Mucosa of descending colon (tissue), 3 donors: ENCODE data around the gene SAP130. TPM values are rescaled to one million over a fixed set of nuclear protein-coding genes. Genes with fewer than 3 reads are reported as not detected.

Experiments
- ATAC-seq: fragments of 200-7000 bp; cut with Tn5 transposase; one replicate; pipeline ENCODE4 v1.9.1; 2020; ENCODE audit warnings: mild to moderate bottlenecking, moderate library complexity
- DNase-seq, 3 donors: peaks; one replicate each; pipeline ENCODE4 v3.0.0-alpha.2; 2020
- H3K36me3 ChIP-seq: fragments of 200-600 bp; one replicate; pipeline ENCODE4 v1.8.0; 2021; ENCODE audit warnings: low read depth, mild to moderate bottlenecking
- H3K4me1 ChIP-seq: fragments of 200-600 bp; one replicate; pipeline ENCODE4 v1.8.0; 2021; ENCODE audit warnings: low read depth, mild to moderate bottlenecking
- H3K4me3 ChIP-seq: fragments of 200-600 bp; one replicate; pipeline ENCODE4 v1.8.0; 2021; ENCODE audit warnings: mild to moderate bottlenecking
- H3K9me3 ChIP-seq: fragments of 200-600 bp; one replicate; pipeline ENCODE4 v1.8.0; 2021; ENCODE audit warnings: mild to moderate bottlenecking
- CTCF ChIP-seq: fragments of 200-600 bp; IDR thresholded peaks from one replicate; pipeline ENCODE4 v1.8.0; 2022; ENCODE audit warnings: antibody characterized with exemption, mild to moderate bottlenecking
- intact Hi-C, 2 donors: fragments of 100-400 bp; cut with DNase I in 1 of 2; cut with micrococcal nuclease in 1 of 2; formaldehyde crosslinking; loops; one replicate each; pipeline versions ENCODE4 v1.11.0 to v1.11.1; 2022; cut with DNase I, micrococcal nuclease
- long read RNA-seq, 2 donors: library from polyadenylated mRNA; unstranded; transcript quantifications; one replicate each; pipeline ENCODE4 v2.0.0, GENCODE V29; 2019 to 2021
- total RNA-seq, 3 donors: library from RNA; stranded (reverse); fragmentation: NEBNext Ultra II Directional in 2 of 3; extraction: Animal tissue kit (Norgen Biotek cat#: 25700) in 2 of 3; gene quantifications; one replicate each; pipeline versions ENCODE4 v1.2.1 to v1.2.4, GENCODE V29; 2021 to 2023
- donor health status: DM: no; HTN: no; CAD: no; lungs with moderate emphysema.
- donor health status: DM: no; HTN: no; CAD: no.
- donor health status: DM: no; HTN: yes; CAD: no.

SAP130 gene
- 10 to 100 TPM; 26.0 to 31.7 (median 29.8) TPM for total RNA-seq
- long read RNA-seq, donor 1, full-length matches to known transcripts: 2 of 5 reads
- long read RNA-seq, donor 1, partial matches to known transcripts: 2 of 5 reads
- long read RNA-seq, donor 1, other reads (novel, unspliced or antisense): 1 of 5 reads
- long read RNA-seq, donor 2, partial matches to known transcripts: 1 of 1 reads
- long read RNA-seq, donor 2, other reads (novel, unspliced or antisense): 0 of 1 reads

- TF ChIP-seq CTCF: no peak
- H3K9me3 ChIP-seq: peaks cover 7% of the 10 kb centered on the region
- H3K4me1 ChIP-seq: peaks cover 6% of the 10 kb centered on the region
- peak within 1 kb of the TSS; percentile 98 for H3K4me3 ChIP-seq
- DNase-seq (peak; percentile 98 to 99 (median 99)), ATAC-seq (peak; percentile 92)
- H3K36me3 ChIP-seq: no peaks in the 10 kb centered on the region
- intact Hi-C loops: no loop called here
Measured at GRCh38 chr2:128027801-128028667, at the start of gene SAP130. Gene SAP130, minus strand, starts transcription at chr2:128028059. Its CDS starts 1,767 bp downstream, at chr2:128026292.

- intact Hi-C loops: no loop called here
- peak; percentile 39 for ATAC-seq
- H3K36me3 ChIP-seq: no peaks in the 10 kb centered on the region
Measured at GRCh38 chr2:128076461-128077106, 48.7 kb upstream of the SAP130 start.

GRCh38 chr2:128073278-128073677, 45.4 kb upstream of the SAP130 start:
- no peaks in the 10 kb centered on the region for H3K9me3 ChIP-seq
- H3K36me3 ChIP-seq: no peaks in the 10 kb centered on the region
- H3K4me3 ChIP-seq: no peak overlapping the region
- no peak for ATAC-seq
- DNase-seq: no peak
- intact Hi-C loops: no loop called here
- no peak for TF ChIP-seq CTCF
- no peaks in the 10 kb centered on the region for H3K4me1 ChIP-seq

More at GRCh38 chr2:128076461-128077106, 48.7 kb upstream of the SAP130 start:
- TF ChIP-seq CTCF: no peak
- Histone ChIP-seq H3K4me1 (no peaks in the 10 kb centered on the region), H3K9me3 (no peaks in the 10 kb centered on the region), H3K4me3 (no peak overlapping the region)
- no peak for DNase-seq

- ATAC-seq: peak; percentile 89
- no peaks in the 10 kb centered on the region for H3K9me3 ChIP-seq
Measured at GRCh38 chr2:128069769-128070168, 41.9 kb upstream of the SAP130 start.

More at GRCh38 chr2:128069769-128070168, 41.9 kb upstream of the SAP130 start:
- no peak for TF ChIP-seq CTCF
- Histone ChIP-seq H3K36me3 (no peaks in the 10 kb centered on the region), H3K4me3 (no peak overlapping the region), H3K4me1 (no peaks in the 10 kb centered on the region)
- DNase-seq: peak in 1 of 3 donors; percentile 37
- intact Hi-C loops: no loop called here
